H1 (cell line): ENCODE measurements around the gene SGMS2. TPM values are rescaled to one million over a fixed set of nuclear protein-coding genes. Genes with fewer than 3 reads are reported as not detected.

Experiments
- CTCF ChIA-PET: fragments of 300-600 bp; sonication (Branson Sonifier 250); formaldehyde crosslinking; loops from one replicate; lab custom pipeline; 2021; ENCODE audit not compliant: partially characterized antibody; lab: Charles Lee
- POLR2A ChIA-PET: fragments of 300-600 bp; sonication (Branson Sonifier 250); formaldehyde crosslinking; loops from one replicate; lab custom pipeline; 2021; ENCODE audit warnings: inconsistent platforms; ENCODE audit not compliant: partially characterized antibody; lab: Charles Lee
- DNase-seq, 2 experiments: peaks; one replicate each; pipeline versions ENCODE4 v3.0.0 to v3.0.0-alpha.2; 2010 to 2022; ENCODE audit warnings: low spot score in 2 of 2, low read depth in 1 of 2, mixed read lengths in 1 of 2
- FAIRE-seq: peaks from 2 replicates; lab custom pipeline; 2011; peaks lifted over from hg19 to GRCh38; lab: Jason Lieb, UNC
- H2AFZ ChIP-seq: 2 replicates; pipeline ENCODE4 v1.8.1; 2012; ENCODE audit warnings: low read length, inconsistent platforms
- H2AK5ac ChIP-seq: 2 replicates; pipeline ENCODE4 v1.6.1; 2013; ENCODE audit warnings: low read depth, low read length
- H2BK120ac ChIP-seq: replicated peaks from 2 replicates; pipeline ENCODE3; 2013; ENCODE audit warnings: low read depth, low read length, inconsistent platforms
- H2BK12ac ChIP-seq: 2 replicates; pipeline ENCODE4 v1.6.1; 2013; ENCODE audit warnings: low read depth, low read length
- H2BK15ac ChIP-seq: 2 replicates; pipeline ENCODE4 v1.6.1; 2013; ENCODE audit warnings: low read length
- H2BK20ac ChIP-seq: 2 replicates; pipeline ENCODE4 v1.6.1; 2013; ENCODE audit warnings: low read length
- H2BK5ac ChIP-seq: 2 replicates; pipeline ENCODE4 v1.6.1; 2013; ENCODE audit warnings: low read depth, low read length
- H3K14ac ChIP-seq: 2 replicates; pipeline ENCODE4 v1.6.1; 2013; ENCODE audit warnings: inconsistent platforms; ENCODE audit not compliant: insufficient read length
- H3K18ac ChIP-seq: 2 replicates; pipeline ENCODE4 v1.6.1; 2013; ENCODE audit warnings: low read length; ENCODE audit errors: extremely low read depth
- H3K23ac ChIP-seq: 2 replicates; pipeline ENCODE4 v1.6.1; 2013; ENCODE audit warnings: inconsistent platforms; ENCODE audit not compliant: insufficient read length
- H3K23me2 ChIP-seq: 2 replicates; pipeline ENCODE4 v1.6.1; 2013; ENCODE audit warnings: low read depth, low read length
- H3K27ac ChIP-seq: 2 replicates; pipeline ENCODE4 v1.6.1; 2011; ENCODE audit warnings: low read depth, low read length, inconsistent platforms
- H3K27me3 ChIP-seq, 4 experiments: replicated peaks in 1 of 4; 1 replicate in 1 of 4; 2 replicates in 3 of 4; pipeline versions ENCODE4 v1.6.1 to v1.8.1; 2011 to 2013; ENCODE audit warnings: low read length in 3 of 4, mild to moderate bottlenecking in 3 of 4, inconsistent platforms in 2 of 4, mixed read lengths in 2 of 4, moderate library complexity in 1 of 4; ENCODE audit not compliant: control insufficient read depth in 3 of 4, insufficient read depth in 3 of 4; ENCODE audit errors: extremely low read depth in 1 of 4
- H3K36me3 ChIP-seq, 4 experiments: 2 replicates each; pipeline versions ENCODE4 v1.6.1 to v1.8.1; 2011 to 2013; ENCODE audit warnings: mild to moderate bottlenecking in 4 of 4, low read length in 3 of 4, moderate library complexity in 2 of 4, control low read depth in 1 of 4, inconsistent platforms in 1 of 4; ENCODE audit not compliant: insufficient read depth in 4 of 4, control insufficient read depth in 2 of 4
- H3K4ac ChIP-seq: replicated peaks from 2 replicates; pipeline ENCODE3; 2013; ENCODE audit warnings: low read length, low read depth, mixed read lengths, inconsistent platforms; ENCODE audit not compliant: insufficient read length
- H3K4me1 ChIP-seq, 4 experiments: replicated peaks in 1 of 4; 1 replicate in 1 of 4; 2 replicates in 3 of 4; pipeline versions ENCODE4 v1.6.1 to v1.8.1; 2011 to 2013; ENCODE audit warnings: low read length in 3 of 4, inconsistent platforms in 2 of 4, mixed read lengths in 1 of 4; ENCODE audit not compliant: insufficient read depth in 4 of 4, control insufficient read depth in 3 of 4
- H3K4me2 ChIP-seq, 2 experiments: 2 replicates each; pipeline versions ENCODE4 v1.6.1 to v1.8.1; 2011 to 2013; ENCODE audit warnings: low read depth in 2 of 2, low read length in 2 of 2, control low read depth in 1 of 2, inconsistent platforms in 1 of 2, mild to moderate bottlenecking in 1 of 2; ENCODE audit not compliant: insufficient read depth in 1 of 2
- H3K4me3 ChIP-seq, 4 experiments: fragments of 200-600, 300-600 bp in 1 of 4; sonication (generic), shearing (Covaris generic), sonication (Bioruptor Twin) in 1 of 4; 2 replicates each; pipeline versions ENCODE4 v1.5.1 to v1.8.1; 2011 to 2016; ENCODE audit warnings: low read length in 4 of 4, low read depth in 3 of 4, control low read depth in 2 of 4, inconsistent platforms in 2 of 4, mild to moderate bottlenecking in 2 of 4, mixed read lengths in 1 of 4, moderate library complexity in 1 of 4; ENCODE audit not compliant: insufficient read depth in 2 of 4; ENCODE audit errors: extremely low read depth in 1 of 4
- H3K56ac ChIP-seq: replicated peaks from 2 replicates; pipeline ENCODE3; 2013; ENCODE audit warnings: low read depth, mild to moderate bottlenecking, mixed read lengths, low read length, inconsistent platforms; ENCODE audit not compliant: insufficient read length
- H3K79me1 ChIP-seq: 2 replicates; pipeline ENCODE4 v1.6.1; 2013; ENCODE audit warnings: low read depth, low read length, control low read depth
- H3K79me2 ChIP-seq, 2 experiments: 2 replicates each; pipeline versions ENCODE4 v1.6.1 to v1.8.1; 2012 to 2013; ENCODE audit warnings: low read length in 2 of 2, mild to moderate bottlenecking in 2 of 2, inconsistent platforms in 1 of 2; ENCODE audit not compliant: insufficient read depth in 2 of 2, control insufficient read depth in 1 of 2
- H3K9ac ChIP-seq, 4 experiments: replicated peaks in 1 of 4; 1 replicate in 1 of 4; 2 replicates in 3 of 4; pipeline versions ENCODE4 v1.6.1 to v1.8.1; 2011 to 2013; ENCODE audit warnings: low read depth in 3 of 4, low read length in 3 of 4, control low read depth in 2 of 4, mild to moderate bottlenecking in 2 of 4, moderate library complexity in 2 of 4, inconsistent platforms in 1 of 4; ENCODE audit errors: extremely low read depth in 1 of 4
- H3K9me3 ChIP-seq, 2 experiments: 2 replicates each; pipeline versions ENCODE4 v1.6.1 to v1.8.1; 2012 to 2013; ENCODE audit warnings: mild to moderate bottlenecking in 2 of 2, moderate library complexity in 2 of 2, control low read depth in 1 of 2, inconsistent platforms in 1 of 2, low read depth in 1 of 2, low read length in 1 of 2, mixed read lengths in 1 of 2; ENCODE audit not compliant: insufficient read depth in 2 of 2
- H4K20me1 ChIP-seq, 2 experiments: replicated peaks in 1 of 2; 2 replicates each; pipeline versions ENCODE3 to v1.8.1; 2011 to 2013; ENCODE audit warnings: inconsistent platforms in 2 of 2, low read length in 2 of 2, mild to moderate bottlenecking in 1 of 2; ENCODE audit not compliant: insufficient read depth in 2 of 2, control insufficient read depth in 1 of 2
- H4K5ac ChIP-seq: 2 replicates; pipeline ENCODE4 v1.6.1; 2013; ENCODE audit warnings: low read length, low read depth, mixed read lengths, inconsistent platforms; ENCODE audit not compliant: insufficient read length
- H4K8ac ChIP-seq: 2 replicates; pipeline ENCODE4 v1.8.0; 2013; ENCODE audit warnings: mild to moderate bottlenecking, moderate library complexity, low read length, inconsistent platforms; ENCODE audit not compliant: insufficient read depth; ENCODE audit errors: extremely low read depth
- H4K91ac ChIP-seq: replicated peaks from 2 replicates; pipeline ENCODE3; 2013; ENCODE audit warnings: low read length, mixed read lengths, inconsistent platforms; ENCODE audit not compliant: insufficient read length
- ASH2L ChIP-seq: fragments of 200-600, 300-600 bp; sonication (generic); IDR thresholded peaks from one replicate; pipeline ENCODE4 v1.7.1; 2017; ENCODE audit warnings: low read length
- BACH1 ChIP-seq: IDR thresholded peaks from 2 replicates; pipeline ENCODE4 v1.6.1; 2012; ENCODE audit warnings: low read length, improper control_type of control experiment
- GABPA ChIP-seq: IDR thresholded peaks from 2 replicates; pipeline ENCODE4 v1.6.1; 2011; ENCODE audit warnings: mild to moderate bottlenecking, low read length, moderate library complexity, borderline replicate concordance; ENCODE audit not compliant: insufficient read depth
- HDAC6 ChIP-seq: IDR thresholded peaks from one replicate; pipeline ENCODE4 v1.7.1; 2012; ENCODE audit warnings: low read depth, mild to moderate bottlenecking, inconsistent platforms, low read length, moderate library complexity
- KDM5A ChIP-seq: fragments of 200-600 bp; IDR thresholded peaks from 2 replicates; pipeline ENCODE4 v1.7.1; 2012; ENCODE audit warnings: mild to moderate bottlenecking, low read length, inconsistent platforms, mixed read lengths
- MAFK ChIP-seq: IDR thresholded peaks from 2 replicates; pipeline ENCODE4 v1.6.1; 2012; ENCODE audit warnings: low read depth, mild to moderate bottlenecking, improper control_type of control experiment, low read length
- NANOG ChIP-seq: IDR thresholded peaks from 2 replicates; pipeline ENCODE4 v1.6.1; 2011; ENCODE audit warnings: low read length, low read depth, mild to moderate bottlenecking, inconsistent platforms; ENCODE audit not compliant: insufficient read depth, poor library complexity, severe bottlenecking
- POLR2AphosphoS5 ChIP-seq: IDR thresholded peaks from 2 replicates; pipeline ENCODE4 v1.6.1; 2011; ENCODE audit warnings: low read depth, low read length
- RAD21 ChIP-seq, 2 experiments: IDR thresholded peaks in 1 of 2; conservative IDR thresholded peaks in 1 of 2; 2 replicates each; pipeline ENCODE4 v1.6.1; 2011; ENCODE audit warnings: low read depth in 2 of 2, low read length in 2 of 2, improper control_type of control experiment in 1 of 2, inconsistent platforms in 1 of 2, mild to moderate bottlenecking in 1 of 2, moderate library complexity in 1 of 2
- RFX5 ChIP-seq: IDR thresholded peaks from 2 replicates; pipeline ENCODE4 v1.6.1; 2011; ENCODE audit warnings: low read depth, low read length, improper control_type of control experiment, borderline replicate concordance
- SUZ12 ChIP-seq: fragments of 200-600 bp; sonication (generic); IDR thresholded peaks from 2 replicates; pipeline ENCODE4 v1.6.1; 2012; ENCODE audit warnings: mild to moderate bottlenecking, inconsistent platforms, low read length, moderate library complexity, mixed read lengths
- WGBS, 2 experiments: shearing (Covaris generic) in 1 of 2; methylation state at CpG; one replicate each; pipeline versions ENCODE4 v1.1.6 to v1.1.7; 2013 to 2015; ENCODE audit warnings: low lambda C conversion rate in 2 of 2, mixed read lengths in 2 of 2, inconsistent platforms in 1 of 2, low coverage in 1 of 2, missing lambda C conversion rate in 1 of 2; ENCODE audit not compliant: insufficient replicate concordance in 2 of 2, insufficient coverage in 1 of 2, insufficient read length in 1 of 2; ENCODE audit errors: extremely low coverage in 1 of 2, missing lambda C conversion rate in 1 of 2; 5-methylcytosine and 5-hydroxymethylcytosine counted together
- polyA plus RNA-seq, 7 experiments: library from polyadenylated mRNA; depleted of rRNA in 3 of 7; stranded (reverse) in 5 of 7; unstranded in 2 of 7; fragments of >200 nt in 5 of 7; fragments of 200-250 nt in 2 of 7; gene quantifications; 1 replicate in 5 of 7; 2 replicates in 1 of 7; 4 replicates in 1 of 7; pipeline versions ENCODE4 v1.2.1 to v1.2.3, GENCODE V29; 2011 to 2013; ENCODE audit warnings: missing spikeins in 2 of 7, mixed read lengths in 2 of 7
- total RNA-seq: library from RNA; stranded (reverse); fragmentation: NEBNext Ultra II Directional; extraction: Animal tissue kit (Norgen Biotek cat#: 25700); gene quantifications from 2 replicates; pipeline ENCODE4 v1.2.1, GENCODE V29; 2021
- TF ChIP-seq, protein P1 (sequence below): IDR thresholded peaks from 2 replicates; pipeline ENCODE4 v1.6.1; 2012; ENCODE audit warnings: inconsistent platforms

Gene SGMS2
- total and polyA plus RNA-seq, 2 of the 8 experiments (the other 6 are each of a cell fraction or from before 2014, with no cell fraction given): 0.04 to 1.3 TPM

DNA sequence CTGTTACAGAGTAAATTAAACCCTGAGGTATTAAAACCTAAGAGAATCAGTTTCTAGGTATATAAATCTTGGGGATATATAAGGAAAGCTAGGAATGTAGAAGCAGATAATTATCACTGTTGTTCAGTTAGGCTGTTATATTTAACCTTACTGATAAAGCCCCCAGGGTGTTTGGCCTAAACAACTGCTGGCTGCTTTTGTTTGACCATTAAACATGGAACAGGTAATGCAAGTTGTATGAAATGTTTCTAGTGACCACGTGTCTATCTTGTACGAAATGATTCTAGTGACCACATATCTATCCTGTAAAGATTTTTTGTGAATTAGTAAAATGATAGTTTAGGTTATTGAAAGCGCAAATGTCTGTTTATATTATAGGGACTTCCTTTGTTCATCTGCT is 52.6 kb downstream of the SGMS2 start:
- no peak overlapping the region for H4K8ac ChIP-seq
- no peak overlapping the region for H3K4ac ChIP-seq
- DNase-seq: no peak
- H3K18ac ChIP-seq: no peak overlapping the region
- no peak overlapping the region for H3K14ac ChIP-seq
- TF ChIP-seq KDM5A (no peak), RFX5 (no peak), BACH1 (no peak), HDAC6 (no peak), ASH2L (no peak), RAD21 (IDR thresholded peaks at IDR 0.05 in 1 of 2, conservative IDR thresholded peaks at IDR 0.05 in 1 of 2; ENCODE audit: low read depth in 2 of 2, low read length in 2 of 2) (no peak), POLR2AphosphoS5 (no peak), GABPA (no peak), MAFK (no peak), NANOG (no peak), SUZ12 (no peak)
- TF ChIP-seq, protein P1, sequence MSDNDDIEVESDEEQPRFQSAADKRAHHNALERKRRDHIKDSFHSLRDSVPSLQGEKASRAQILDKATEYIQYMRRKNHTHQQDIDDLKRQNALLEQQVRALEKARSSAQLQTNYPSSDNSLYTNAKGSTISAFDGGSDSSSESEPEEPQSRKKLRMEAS: no peak
- H4K20me1 ChIP-seq: no peaks in the 10 kb centered on the region
- H2BK15ac ChIP-seq: no peak overlapping the region
- no peak overlapping the region for H3K56ac ChIP-seq
- 65% methylated on average over 3 of the region's 3 CpGs; no CpG with 5 or more reads in 1 of the 2 experiments for WGBS, 2 experiments
- no peak overlapping the region for H3K4me3 ChIP-seq
- no peak overlapping the region for H2BK12ac ChIP-seq
- H4K5ac ChIP-seq: no peak overlapping the region
- no peak overlapping the region for H3K27ac ChIP-seq
- H2BK5ac ChIP-seq: no peak overlapping the region
- H3K9ac ChIP-seq: no peak overlapping the region
- no peak overlapping the region for H2AK5ac ChIP-seq
- no peak overlapping the region for H3K4me2 ChIP-seq
- no peaks in the 10 kb centered on the region for H3K23me2 ChIP-seq
- no peak overlapping the region for H2BK120ac ChIP-seq
- H3K79me2 ChIP-seq: no peaks in the 10 kb centered on the region
- H3K4me1 ChIP-seq: no peaks in the 10 kb centered on the region
- no peak overlapping the region for H2BK20ac ChIP-seq
- ChIA-PET CTCF (no interaction called here), POLR2A (interaction anchor here (0.7 kb wide), 1 partner anchor 240 kb away, joined by 3 read pairs; no protein-coding TSS in a partner anchor)
- H3K79me1 ChIP-seq: no peaks in the 10 kb centered on the region
- 0 out of 8 replicates have a peak, but pooled peaks cover 0 to 2% (median 0%) of the 10 kb centered on the region in 4 experiments for H3K36me3 ChIP-seq
- H2AFZ ChIP-seq: no peak overlapping the region
- H3K9me3 ChIP-seq: no peaks in the 10 kb centered on the region; a peak in 1 of 4 replicates
- H4K91ac ChIP-seq: no peak overlapping the region
- H3K23ac ChIP-seq: no peak overlapping the region
- no peaks in the 10 kb centered on the region for H3K27me3 ChIP-seq
- no peak for FAIRE-seq
